Measurements from ENCODE around the gene SATB1.

SATB1 gene

GRCh38 chr3:18420555-18420954, 4.6 kb downstream of the SATB1 start:
- no peak overlapping the region for H2AFZ ChIP-seq (ENCODE audit: low read depth, low read length)
- no peak overlapping the region for H3K4me3 ChIP-seq (ENCODE audit: low read length)
- no peak overlapping the region for H3K4me2 ChIP-seq (ENCODE audit: low read length)
- peaks cover 6% of the 10 kb centered on the region; the same call in 1 of the 2 replicates for H3K79me2 ChIP-seq (ENCODE audit: low read length)
- no peaks in the 10 kb centered on the region for H4K20me1 ChIP-seq (ENCODE audit: insufficient read depth, low read length)
- H3K36me3 ChIP-seq (replicated peaks; ENCODE audit: low read depth, low read length) = peaks cover 8% of the 10 kb centered on the region
- 0 out of 2 replicates have a peak, but pooled peaks cover 7% of the 10 kb centered on the region for H3K27me3 ChIP-seq (ENCODE audit: low read depth, low read length)
- H3K27ac ChIP-seq (ENCODE audit: low read length) = no peak overlapping the region
- TF ChIP-seq CTCF (IDR thresholded peaks at IDR 0.05; ENCODE audit: low read depth, low read length) (no peak), EZH2phosphoT487 (IDR thresholded peaks at IDR 0.05; ENCODE audit: low read depth) (no peak)
- peaks cover 7% of the 10 kb centered on the region for H3K4me1 ChIP-seq (ENCODE audit: low read length)
- no peaks in the 10 kb centered on the region for H3K9me3 ChIP-seq (ENCODE audit: insufficient read depth, low read length)
- H3K9ac ChIP-seq (ENCODE audit: low read length) = no peak overlapping the region

GRCh38 chr3:18419232-18419631, 5.9 kb downstream of the SATB1 start:
- Histone ChIP-seq H3K9me3 (ENCODE audit: insufficient read depth, low read length) (no peaks in the 10 kb centered on the region), H3K27ac (ENCODE audit: low read length) (no peak overlapping the region), H3K4me3 (ENCODE audit: low read length) (no peak overlapping the region), H2AFZ (ENCODE audit: low read depth, low read length) (no peak overlapping the region), H3K36me3 (replicated peaks; ENCODE audit: low read depth, low read length) (peaks cover 8% of the 10 kb centered on the region), H3K4me2 (ENCODE audit: low read length) (no peak overlapping the region), H3K4me1 (ENCODE audit: low read length) (peaks cover 7% of the 10 kb centered on the region), H4K20me1 (ENCODE audit: insufficient read depth, low read length) (no peaks in the 10 kb centered on the region), H3K27me3 (ENCODE audit: low read depth, low read length) (0 out of 2 replicates have a peak, but pooled peaks cover 7% of the 10 kb centered on the region), H3K9ac (ENCODE audit: low read length) (no peak overlapping the region), H3K79me2 (ENCODE audit: low read length) (peaks cover 1% of the 10 kb centered on the region; the same call in 1 of the 2 replicates)
- no peak for TF ChIP-seq CTCF (IDR thresholded peaks at IDR 0.05; ENCODE audit: low read depth, low read length)
- no peak for TF ChIP-seq EZH2phosphoT487 (IDR thresholded peaks at IDR 0.05; ENCODE audit: low read depth)

- Histone ChIP-seq H3K9me3 (ENCODE audit: insufficient read depth, low read length) (no peaks in the 10 kb centered on the region), H3K36me3 (replicated peaks; ENCODE audit: low read depth, low read length) (peaks cover 8% of the 10 kb centered on the region), H3K27me3 (ENCODE audit: low read depth, low read length) (0 out of 2 replicates have a peak, but pooled peaks cover 7% of the 10 kb centered on the region), H3K79me2 (ENCODE audit: low read length) (no peaks in the 10 kb centered on the region), H3K9ac (ENCODE audit: low read length) (no peak overlapping the region), H3K4me2 (ENCODE audit: low read length) (no peak overlapping the region), H4K20me1 (ENCODE audit: insufficient read depth, low read length) (no peaks in the 10 kb centered on the region), H3K4me3 (ENCODE audit: low read length) (no peak overlapping the region), H3K27ac (ENCODE audit: low read length) (no peak overlapping the region), H3K4me1 (ENCODE audit: low read length) (peaks cover 3% of the 10 kb centered on the region), H2AFZ (ENCODE audit: low read depth, low read length) (no peak overlapping the region)
- TF ChIP-seq CTCF (IDR thresholded peaks at IDR 0.05; ENCODE audit: low read depth, low read length) = no peak
- no peak for TF ChIP-seq EZH2phosphoT487 (IDR thresholded peaks at IDR 0.05; ENCODE audit: low read depth)
Observed at GRCh38 chr3:18417904-18418572, 7.1 kb downstream of the SATB1 start.

- no peaks in the 10 kb centered on the region for H3K9me3 ChIP-seq (ENCODE audit: insufficient read depth, low read length)
- H3K9ac ChIP-seq (ENCODE audit: low read length) = no peak overlapping the region
- no peak overlapping the region for H3K4me3 ChIP-seq (ENCODE audit: low read length)
- TF ChIP-seq EZH2phosphoT487 (IDR thresholded peaks at IDR 0.05; ENCODE audit: low read depth) (no peak), CTCF (IDR thresholded peaks at IDR 0.05; ENCODE audit: low read depth, low read length) (no peak)
- no peak overlapping the region for H3K4me2 ChIP-seq (ENCODE audit: low read length)
- 0 out of 2 replicates have a peak, but pooled peaks cover 5% of the 10 kb centered on the region for H3K27me3 ChIP-seq (ENCODE audit: low read depth, low read length)
- H4K20me1 ChIP-seq (ENCODE audit: insufficient read depth, low read length) = no peaks in the 10 kb centered on the region
- peaks cover 8% of the 10 kb centered on the region for H3K36me3 ChIP-seq (replicated peaks; ENCODE audit: low read depth, low read length)
- H3K4me1 ChIP-seq (ENCODE audit: low read length) = no peaks in the 10 kb centered on the region
- no peaks in the 10 kb centered on the region for H3K79me2 ChIP-seq (ENCODE audit: low read length)
- H3K27ac ChIP-seq (ENCODE audit: low read length) = no peak overlapping the region
- no peak overlapping the region for H2AFZ ChIP-seq (ENCODE audit: low read depth, low read length)
Observed at GRCh38 chr3:18416332-18416731, 8.8 kb downstream of the SATB1 start.
